T-cell (primary cell): ENCODE data around the gene NEK3. TPM values are rescaled to one million over a fixed set of nuclear protein-coding genes. Genes with fewer than 3 reads are reported as not detected.
"Not testable (repeated sequence)": the region's sequence is repeated elsewhere in the genome, so short reads cannot be mapped to it uniquely, and the experiment has no call there.

ENCODE experiments used
- ATAC-seq, 4 experiments: fragments of 200-7000 bp in 3 of 4; fragments of 150-1000 bp in 1 of 4; cut with Tn5 transposase; replicated peaks in 1 of 4; 1 replicate in 3 of 4; 2 replicates in 1 of 4; pipeline ENCODE4 v1.10.0; 2021; ENCODE audit warnings: moderate library complexity in 3 of 4, mild to moderate bottlenecking in 2 of 4, moderate number of reproducible peaks in 1 of 4
- CTCF ChIA-PET, 2 donors: fragments of 300-600 bp; sonication (Branson Sonifier 250); formaldehyde crosslinking; loops; one replicate each; lab custom pipeline; 2022; ENCODE audit warnings: antibody characterized with exemption in 2 of 2; lab: Charles Lee
- POLR2A ChIA-PET, 2 donors: fragments of 300-600 bp; sonication (Branson Sonifier 250); formaldehyde crosslinking; loops; one replicate each; lab custom pipeline; 2022; ENCODE audit warnings: antibody characterized with exemption in 2 of 2; lab: Charles Lee
- DNase-seq, 35 experiments: peaks; one replicate each; pipeline versions ENCODE4 v3.0.0 to v3.0.0-alpha.2; 2013 to 2023
- H3K27ac ChIP-seq: one replicate; pipeline ENCODE4 v1.5.1; 2013; ENCODE audit warnings: low read length
- H3K27me3 ChIP-seq, 2 experiments: replicated peaks in 1 of 2; 1 replicate in 1 of 2; 2 replicates in 1 of 2; pipeline versions ENCODE4 v1.6.1 to v1.7.0; 2013; ENCODE audit warnings: low read length in 1 of 2, mixed read lengths in 1 of 2; ENCODE audit not compliant: control insufficient read depth in 2 of 2, insufficient read depth in 2 of 2; ENCODE audit errors: extremely low read depth in 1 of 2
- H3K36me3 ChIP-seq, 2 donors: 1 replicate in 1 of 2; 2 replicates in 1 of 2; pipeline versions ENCODE4 v1.6.1 to v1.7.0; 2013; ENCODE audit warnings: low read length in 1 of 2; ENCODE audit not compliant: control insufficient read depth in 2 of 2, insufficient read depth in 1 of 2; ENCODE audit errors: extremely low read depth in 1 of 2
- H3K4me1 ChIP-seq, 2 experiments: 1 replicate in 1 of 2; 2 replicates in 1 of 2; pipeline versions ENCODE4 v1.6.1 to v1.7.0; 2013; ENCODE audit warnings: low read length in 2 of 2, mixed read lengths in 1 of 2; ENCODE audit not compliant: insufficient read depth in 2 of 2, control insufficient read depth in 1 of 2; ENCODE audit errors: extremely low read depth in 1 of 2
- H3K4me3 ChIP-seq, 2 donors: 1 replicate in 1 of 2; 2 replicates in 1 of 2; pipeline versions ENCODE4 v1.5.1 to v1.7.0; 2013; ENCODE audit warnings: mild to moderate bottlenecking in 2 of 2, low read length in 1 of 2, moderate library complexity in 1 of 2; ENCODE audit not compliant: control insufficient read depth in 1 of 2; ENCODE audit errors: extremely low read depth in 1 of 2
- H3K9me3 ChIP-seq: 2 replicates; pipeline ENCODE4 v1.7.0; 2013
- H3K27ac Mint-ChIP-seq, 2 donors: one replicate each; pipeline ENCODE4 v1.8.0; 2020 to 2021; ENCODE audit warnings: mild to moderate bottlenecking in 2 of 2, mixed read lengths in 2 of 2
- H3K27me3 Mint-ChIP-seq, 2 donors: one replicate each; pipeline ENCODE4 v1.8.0; 2021 to 2022; ENCODE audit warnings: mixed read lengths in 2 of 2
- H3K36me3 Mint-ChIP-seq: one replicate; pipeline ENCODE4 v1.8.0; 2021; ENCODE audit warnings: mixed read lengths
- H3K4me1 Mint-ChIP-seq, 3 donors: one replicate each; pipeline ENCODE4 v1.8.0; 2020 to 2022; ENCODE audit warnings: mixed read lengths in 3 of 3, mild to moderate bottlenecking in 1 of 3
- H3K4me3 Mint-ChIP-seq, 3 donors: one replicate each; pipeline ENCODE4 v1.8.0; 2020 to 2022; ENCODE audit warnings: mild to moderate bottlenecking in 3 of 3, mixed read lengths in 3 of 3, moderate library complexity in 3 of 3
- H3K9me3 Mint-ChIP-seq, 3 donors: one replicate each; pipeline ENCODE4 v1.8.0; 2020 to 2022; ENCODE audit warnings: mixed read lengths in 3 of 3
- WGBS: methylation state at CpG from one replicate; pipeline ENCODE4 v1.1.5; 2013; ENCODE audit warnings: missing lambda C conversion rate; ENCODE audit not compliant: insufficient coverage; 5-methylcytosine and 5-hydroxymethylcytosine counted together
- total RNA-seq, 35 experiments: library from RNA in 6 of 35; stranded (reverse) in 6 of 35; fragments of 120-200 nt in 1 of 35; gene quantifications; one replicate each; pipeline versions ENCODE4 v1.2.1 to v1.2.4 and lab custom pipeline; 2013 to 2026

Gene NEK3
- total RNA-seq, 5 donors from 2014 or later (not counting 1 experiment from before 2014, with no cell fraction given), result 2.8 to 7.9 (median 4.3) TPM

DNA sequence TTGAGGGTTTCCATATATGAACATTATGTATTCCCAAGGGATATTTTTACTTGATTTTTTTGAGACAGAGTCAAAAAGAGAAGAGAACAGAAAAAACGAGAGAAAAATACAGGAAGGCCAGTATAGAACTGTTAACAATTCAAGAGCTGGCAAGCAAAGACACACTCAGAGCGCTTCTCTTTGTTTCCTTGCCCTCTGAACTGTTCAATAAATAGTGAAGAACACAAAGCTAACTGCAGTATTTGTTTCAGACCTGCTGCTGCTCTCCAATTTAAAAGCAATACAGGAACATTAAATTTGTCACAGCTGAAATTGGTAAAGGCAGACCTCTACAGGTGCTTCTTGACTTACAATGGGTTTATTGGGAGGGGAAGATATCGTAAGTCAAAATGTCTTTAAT lies 14.0 kb upstream of the NEK3 start:
- ATAC-seq (no peak), DNase-seq (no peak)
- 90% methylated on average over 2 of the region's 3 CpGs for WGBS
- no peaks in the 10 kb centered on the region for H3K27me3 ChIP-seq
- H3K36me3 ChIP-seq, result peaks cover 2 to 52% of the 10 kb centered on the region in 2 donors
- Mint-ChIP-seq H3K4me3 (no peak overlapping the region), H3K4me1 (peaks cover 0 to 6% (median 3%) of the 10 kb centered on the region in 3 donors), H3K36me3 (peaks cover 39% of the 10 kb centered on the region), H3K27me3 (no peaks in the 10 kb centered on the region), H3K27ac (no peak overlapping the region), H3K9me3 (no peaks in the 10 kb centered on the region)
- H3K9me3 ChIP-seq, result no peaks in the 10 kb centered on the region
- no peak overlapping the region for H3K27ac ChIP-seq
- no peak overlapping the region for H3K4me3 ChIP-seq
- POLR2A ChIA-PET, result interaction anchor here (0.6 kb wide), 2 partner anchors 11 to 352 kb away, joined by 3 read pairs; no protein-coding TSS in a partner anchor
- CTCF ChIA-PET, result no interaction called here
- no peaks in the 10 kb centered on the region for H3K4me1 ChIP-seq

DNA sequence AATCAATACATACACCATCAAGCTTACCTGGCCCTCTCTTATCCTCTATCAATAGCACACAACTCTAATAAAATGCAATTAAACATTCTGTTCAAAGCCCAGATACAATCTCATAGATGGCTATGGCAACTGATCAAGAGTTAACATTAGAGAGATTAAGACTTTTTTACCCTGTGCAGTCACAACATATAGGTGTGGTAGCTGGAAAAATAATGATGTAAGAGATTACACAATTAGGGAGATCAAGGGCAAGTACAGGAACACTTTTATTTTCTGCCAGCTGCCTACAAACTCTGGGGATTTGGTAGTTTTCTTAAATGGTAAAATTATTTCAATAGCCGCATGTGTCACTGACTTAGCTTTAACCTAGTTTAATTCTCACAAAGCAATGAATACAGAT lies 12.3 kb upstream of the NEK3 start:
- ATAC-seq, H3K27ac ChIP-seq, CTCF ChIA-PET, H3K9me3 Mint-ChIP-seq, H3K9me3 ChIP-seq, DNase-seq, H3K27me3 ChIP-seq, H3K4me3 ChIP-seq, H3K4me1 Mint-ChIP-seq, POLR2A ChIA-PET, H3K4me3 Mint-ChIP-seq, H3K4me1 ChIP-seq, H3K27me3 Mint-ChIP-seq: not testable (repeated sequence)
- Mint-ChIP-seq H3K27ac (peak overlapping the region in 1 of 2 donors; percentile 24), H3K36me3 (peaks cover 31% of the 10 kb centered on the region)
- no CpG with 5 or more reads among the region's 1 CpG for WGBS
- H3K36me3 ChIP-seq, result peaks cover 4 to 53% of the 10 kb centered on the region in 2 donors

DNA sequence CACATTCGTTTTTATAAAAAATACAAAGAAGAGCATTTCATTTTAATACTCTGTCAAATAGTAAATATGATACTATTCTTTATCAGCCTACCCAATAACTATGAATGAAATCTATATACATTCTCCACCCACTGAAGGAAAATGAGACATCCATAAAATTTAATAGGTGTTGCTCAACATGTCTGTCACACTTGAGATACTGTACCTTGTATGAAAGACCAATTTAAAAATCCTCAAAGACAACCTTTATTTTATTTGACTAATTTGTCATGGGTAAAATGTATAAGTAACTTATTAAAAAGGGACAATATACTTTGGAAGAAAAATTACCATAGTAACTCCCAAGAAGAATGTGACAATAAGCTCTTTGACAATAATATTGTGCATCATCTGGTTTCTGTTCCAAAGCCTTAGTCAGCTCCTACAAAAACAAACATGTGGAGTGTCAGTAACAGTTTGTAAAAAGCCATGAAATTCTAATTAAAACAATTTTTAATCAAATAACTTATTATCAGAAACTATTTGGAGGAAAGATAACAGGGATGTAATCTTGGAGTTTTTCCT lies 11.5 kb upstream of the NEK3 start:
- peaks cover 31% of the 10 kb centered on the region for H3K36me3 Mint-ChIP-seq
- DNase-seq, CTCF ChIA-PET, H3K9me3 Mint-ChIP-seq, H3K4me1 ChIP-seq, H3K27ac ChIP-seq, H3K27me3 ChIP-seq, H3K4me3 ChIP-seq, H3K4me3 Mint-ChIP-seq, H3K9me3 ChIP-seq, H3K27ac Mint-ChIP-seq, ATAC-seq, H3K4me1 Mint-ChIP-seq, POLR2A ChIA-PET, H3K27me3 Mint-ChIP-seq: not testable (repeated sequence)
- peaks cover 6 to 54% of the 10 kb centered on the region in 2 donors for H3K36me3 ChIP-seq
- WGBS, result no CpG with 5 or more reads among the region's 1 CpG

DNA sequence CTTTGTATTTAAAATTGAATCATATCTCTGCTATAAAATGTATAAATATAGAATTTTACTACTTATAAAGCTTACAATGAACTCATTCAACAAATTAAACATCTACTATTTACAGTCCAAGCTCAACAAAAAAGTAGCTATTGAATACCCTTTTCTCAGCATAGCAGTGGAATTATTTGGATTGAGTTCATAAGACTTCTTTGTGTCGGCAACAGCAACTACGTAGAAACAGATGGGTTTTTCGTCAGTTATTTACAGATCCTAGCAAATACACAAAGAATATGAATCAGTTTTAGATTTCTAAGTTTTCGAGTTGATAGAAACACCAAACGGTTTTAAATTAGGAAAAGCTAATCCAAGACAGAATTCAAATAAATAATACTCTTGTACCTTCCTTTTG lies 10.4 kb upstream of the NEK3 start:
- 100% methylated on average over 1 of the region's 5 CpGs for WGBS
- Mint-ChIP-seq H3K9me3 (no peaks in the 10 kb centered on the region), H3K36me3 (peaks cover 25% of the 10 kb centered on the region), H3K4me1 (peaks cover 0 to 6% (median 3%) of the 10 kb centered on the region in 3 donors), H3K27me3 (no peaks in the 10 kb centered on the region), H3K4me3 (no peak overlapping the region), H3K27ac (no peak overlapping the region)
- Histone ChIP-seq H3K4me3 (no peak overlapping the region), H3K36me3 (peaks cover 11 to 51% of the 10 kb centered on the region in 2 donors), H3K27me3 (no peaks in the 10 kb centered on the region), H3K27ac (no peak overlapping the region), H3K9me3 (no peaks in the 10 kb centered on the region), H3K4me1 (no peaks in the 10 kb centered on the region)
- ChIA-PET CTCF (no interaction called here), POLR2A (interaction anchor here in 1 of 2 donors (0.5 kb wide), 1 partner anchor 27 kb away, joined by 3 read pairs; no protein-coding TSS in a partner anchor)
- ATAC-seq (no peak), DNase-seq (no peak)

DNA sequence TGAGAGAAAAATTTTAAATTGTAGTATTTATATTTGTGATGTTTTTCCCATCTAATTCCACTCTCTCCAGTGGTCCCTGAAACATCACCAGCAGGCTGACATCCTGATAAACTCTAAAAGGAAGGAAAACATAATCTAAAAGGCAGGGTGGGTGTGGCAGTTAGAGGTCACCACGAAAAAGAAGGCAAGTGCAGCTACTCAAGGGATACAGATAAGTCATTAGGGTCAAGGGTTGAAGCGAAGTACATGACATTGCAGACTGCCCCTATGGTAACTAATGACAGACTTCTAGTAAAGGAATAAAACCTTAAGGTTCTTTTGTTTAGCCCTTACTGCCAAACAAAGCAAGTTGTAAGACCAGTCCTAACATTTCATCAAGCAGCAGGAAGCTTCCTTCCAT lies 6.0 kb upstream of the NEK3 start:
- H3K27ac ChIP-seq, result no peak overlapping the region
- no peak overlapping the region for H3K4me3 ChIP-seq
- Mint-ChIP-seq H3K27ac (no peak overlapping the region), H3K36me3 (peaks cover 6% of the 10 kb centered on the region), H3K27me3 (no peaks in the 10 kb centered on the region), H3K4me3 (no peak overlapping the region), H3K4me1 (peaks cover 0 to 16% (median 16%) of the 10 kb centered on the region in 3 donors), H3K9me3 (no peaks in the 10 kb centered on the region)
- no peak for DNase-seq
- WGBS, result 81% methylated on average over 2 of the region's 2 CpGs
- peaks cover 2 to 7% of the 10 kb centered on the region in 2 experiments for H3K4me1 ChIP-seq
- CTCF ChIA-PET, result interaction anchor here in 1 of 2 donors (1.2 kb wide), 1 partner anchor 9 kb away, joined by 4 read pairs; no protein-coding TSS in a partner anchor
- no peaks in the 10 kb centered on the region for H3K27me3 ChIP-seq
- POLR2A ChIA-PET, result no interaction called here
- H3K36me3 ChIP-seq, result peaks cover 8 to 21% of the 10 kb centered on the region in 2 donors
- H3K9me3 ChIP-seq, result no peaks in the 10 kb centered on the region
- ATAC-seq, result no peak

DNA sequence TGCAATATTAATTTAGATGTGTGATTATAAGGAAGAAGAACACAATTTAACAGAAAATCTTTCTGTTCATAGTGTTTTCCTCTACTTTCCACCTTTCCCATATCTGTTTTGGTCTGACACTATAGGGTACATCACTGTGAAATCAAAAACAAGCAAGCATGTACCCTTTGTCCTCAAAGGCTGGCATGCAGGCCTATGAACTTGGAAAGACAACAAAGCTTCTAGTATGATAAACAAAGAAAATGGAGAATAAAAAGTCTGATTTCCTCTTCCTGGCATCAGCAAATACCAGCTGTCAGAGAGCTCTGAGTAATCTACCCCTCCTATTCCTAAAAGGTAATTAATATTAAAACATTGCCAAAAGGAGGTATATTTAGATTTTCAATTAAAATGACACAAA lies 5.6 kb upstream of the NEK3 start:
- Histone ChIP-seq H3K9me3 (no peaks in the 10 kb centered on the region), H3K27me3 (no peaks in the 10 kb centered on the region), H3K4me1 (peaks cover 6 to 9% of the 10 kb centered on the region in 2 experiments), H3K4me3 (no peak overlapping the region), H3K27ac (no peak overlapping the region), H3K36me3 (peaks cover 8 to 19% of the 10 kb centered on the region in 2 donors)
- Mint-ChIP-seq H3K4me3 (no peak overlapping the region), H3K9me3 (no peaks in the 10 kb centered on the region), H3K27me3 (no peaks in the 10 kb centered on the region), H3K27ac (no peak overlapping the region), H3K4me1 (peaks cover 2 to 18% (median 18%) of the 10 kb centered on the region in 3 donors), H3K36me3 (peaks cover 6% of the 10 kb centered on the region)
- DNase-seq (no peak), ATAC-seq (no peak)
- POLR2A ChIA-PET, result no interaction called here
- CTCF ChIA-PET, result interaction anchor here in 1 of 2 donors (1.2 kb wide), 1 partner anchor 9 kb away, joined by 4 read pairs; no protein-coding TSS in a partner anchor
